Measurements from ENCODE around the gene PSME4. TPM values are rescaled to one million over a fixed set of nuclear protein-coding genes. Genes with fewer than 3 reads are reported as not detected.
"Not testable (repeated sequence)": the region's sequence is repeated elsewhere in the genome, so short reads cannot be mapped to it uniquely, and the experiment has no call there.

Gene PSME4
- polyA plus RNA-seq, 12 donors, result 20.5 to 53.1 (median 40.6) TPM; not detected in 1

GRCh38 chr2:53842891-53843290 lies 127.9 kb downstream of the PSME4 start:
- no peak for DNase-seq

GRCh38 chr2:53841651-53842050 lies 129.1 kb downstream of the PSME4 start:
- not testable (repeated sequence) for DNase-seq

GRCh38 chr2:53840580-53840979 lies 130.2 kb downstream of the PSME4 start:
- DNase-seq, result no peak

GRCh38 chr2:53829980-53830290 lies 140.9 kb downstream of the PSME4 start:
- DNase-seq, result not testable (repeated sequence)

- DNase-seq, result no peak
Observed at GRCh38 chr2:53829273-53829979, 141.4 kb downstream of the PSME4 start.

GRCh38 chr2:53828331-53828730 lies 142.5 kb downstream of the PSME4 start:
- no peak for DNase-seq

- no peak for DNase-seq
Observed at GRCh38 chr2:53827398-53828175, 143.2 kb downstream of the PSME4 start.

- no peak for DNase-seq
Observed at GRCh38 chr2:53826587-53827397, 144.0 kb downstream of the PSME4 start.

GRCh38 chr2:53826030-53826410 lies 144.8 kb downstream of the PSME4 start:
- no peak for DNase-seq

- not testable (repeated sequence) for DNase-seq
Observed at GRCh38 chr2:53823639-53824038, 147.2 kb downstream of the PSME4 start.

GRCh38 chr2:53821810-53822209 lies 149.0 kb downstream of the PSME4 start:
- no peak for DNase-seq

- no peak for DNase-seq
Observed at GRCh38 chr2:53820711-53821110, 150.1 kb downstream of the PSME4 start.

GRCh38 chr2:53820048-53820447 lies 150.7 kb downstream of the PSME4 start:
- no peak for DNase-seq

GRCh38 chr2:53819634-53820033 lies 151.2 kb downstream of the PSME4 start:
- no peak for DNase-seq

GRCh38 chr2:53818854-53819435 lies 151.8 kb downstream of the PSME4 start:
- no peak for DNase-seq

Other genes starting within 250 kb of the PSME4 start
- 1 to 10 TPM in 10 of 12 donors, not detected in 2; 1.9 to 4.8 (median 3.2) TPM for gene CHAC2, start 203.2 kb downstream of the PSME4 start, polyA plus RNA-seq (ENCODE audit: insufficient read length in 12 of 12)
- gene ASB3, start 184.0 kb downstream of the PSME4 start, polyA plus RNA-seq (ENCODE audit: insufficient read length in 12 of 12), result 10 to 100 TPM in 9 of 12 donors, 1 to 10 TPM in 2, not detected in 1; 6.4 to 20.3 (median 13.4) TPM
- 10 to 100 TPM in 11 of 12 donors, not detected in 1; 39.0 to 66.1 (median 49.5) TPM for gene ERLEC1, start 183.9 kb downstream of the PSME4 start, polyA plus RNA-seq (ENCODE audit: insufficient read length in 12 of 12)
- 1 to 10 TPM in 9 of 12 donors, under 1 TPM in 1, not detected in 2; 0.84 to 5.0 (median 1.6) TPM for gene GPR75, start 111.0 kb downstream of the PSME4 start, polyA plus RNA-seq (ENCODE audit: insufficient read length in 12 of 12)
- 10 to 100 TPM in 11 of 12 donors, not detected in 1; 15.1 to 39.4 (median 29.1) TPM for gene ACYP2, start 144.6 kb upstream of the PSME4 start, polyA plus RNA-seq (ENCODE audit: insufficient read length in 12 of 12)

Measured in muscle of arm (tissue), 12 donors.